Tongue (tissue), 2 donors: ENCODE data around the gene FBXW4. TPM values are rescaled to one million over a fixed set of nuclear protein-coding genes. Genes with fewer than 3 reads are reported as not detected.
A peak's percentile ranks its signal among the peaks of the same experiment; 100 is the strongest.
"Not testable (repeated sequence)": the region's sequence is repeated elsewhere in the genome, so short reads cannot be mapped to it uniquely, and the experiment has no call there.

Experiments
- DNase-seq: peaks from one replicate; pipeline ENCODE4 v3.0.0-alpha.2; 2015
- total RNA-seq: library from RNA; depleted of rRNA; stranded (reverse); fragments of >200 nt; gene quantifications from one replicate; pipeline ENCODE4 v1.2.3, GENCODE V29; 2014

FBXW4 gene
- total RNA-seq, 1 donor from 2014 or later: 71.1 TPM

DNA sequence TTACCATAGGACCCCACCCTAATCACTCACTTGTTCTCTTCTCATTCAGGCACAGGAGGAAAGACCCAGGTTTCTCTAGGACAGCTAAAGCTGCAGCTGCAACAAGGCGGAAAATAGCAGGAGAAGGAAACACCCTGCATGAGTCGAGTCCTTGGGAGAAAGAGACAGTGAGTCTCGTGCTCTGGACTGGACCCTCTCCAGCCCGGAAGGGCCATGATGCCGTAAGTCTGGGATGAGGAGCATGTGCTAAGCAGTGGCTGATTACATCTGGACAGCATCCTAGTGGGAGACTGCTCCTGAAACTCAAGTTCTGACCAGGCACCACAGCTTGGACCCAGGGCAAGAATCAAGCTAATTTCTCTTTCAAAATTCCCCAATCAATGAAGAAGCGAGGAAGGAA lies 39.4 kb downstream of the FBXW4 start:
- DNase-seq: no peak

DNA sequence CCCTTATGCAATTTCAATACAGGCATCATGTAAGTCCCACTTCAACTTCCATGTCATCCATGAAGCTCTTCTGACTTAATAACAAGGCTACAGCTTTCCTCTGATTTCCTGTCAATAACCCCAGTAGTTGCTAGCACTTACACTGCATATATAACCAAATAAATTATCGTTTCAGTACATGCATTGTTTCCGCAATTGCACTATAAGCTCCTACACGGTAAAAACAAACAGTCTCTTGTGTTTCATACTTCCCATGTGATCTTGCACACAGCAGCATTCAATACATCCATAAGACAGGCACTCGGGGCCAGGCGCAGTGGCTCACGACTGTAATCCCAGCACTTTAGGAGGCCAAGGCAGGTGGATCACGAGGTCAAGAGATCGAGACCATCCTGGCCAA lies 41.4 kb downstream of the FBXW4 start:
- DNase-seq: no peak

DNA sequence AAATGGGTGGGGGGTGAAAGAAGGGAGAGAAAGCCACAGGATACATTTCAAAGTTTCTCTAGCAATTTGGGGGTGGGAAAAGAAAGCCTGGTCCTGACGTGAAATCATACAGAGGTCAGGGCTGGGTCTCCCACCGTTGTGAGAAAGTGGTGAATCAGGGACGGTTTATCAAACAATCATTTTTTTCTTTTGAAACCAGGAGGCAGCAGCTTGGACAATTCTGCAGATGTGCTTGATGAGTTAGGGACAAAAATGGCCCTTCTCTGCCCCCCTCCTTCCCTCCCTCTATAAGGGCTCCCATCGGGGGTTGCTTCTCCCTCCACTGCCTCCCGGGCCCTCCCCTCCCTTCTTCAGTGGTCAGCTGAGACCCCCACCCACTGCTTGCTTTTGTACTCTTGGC lies 43.6 kb downstream of the FBXW4 start:
- DNase-seq: no peak

DNA sequence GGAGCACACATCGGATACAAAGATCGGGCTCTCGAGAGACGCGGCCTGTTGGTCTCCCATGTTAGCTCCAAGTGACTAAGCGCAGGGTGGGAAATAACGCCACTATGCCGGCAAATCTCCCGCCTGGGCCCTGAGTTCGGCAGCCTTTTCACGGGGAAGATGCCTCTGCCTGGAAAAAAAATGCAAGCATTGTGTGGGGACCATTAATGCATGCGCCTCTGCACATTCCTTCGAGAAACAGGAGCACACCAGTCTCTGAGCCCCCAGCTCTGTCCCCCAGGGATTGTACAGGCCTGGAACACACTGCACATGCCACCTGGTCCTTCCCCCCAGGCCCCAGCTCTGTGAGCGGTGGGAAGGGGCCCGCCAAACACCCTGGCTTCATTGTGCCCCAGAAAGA lies 44.1 kb downstream of the FBXW4 start:
- DNase-seq: no peak

DNA sequence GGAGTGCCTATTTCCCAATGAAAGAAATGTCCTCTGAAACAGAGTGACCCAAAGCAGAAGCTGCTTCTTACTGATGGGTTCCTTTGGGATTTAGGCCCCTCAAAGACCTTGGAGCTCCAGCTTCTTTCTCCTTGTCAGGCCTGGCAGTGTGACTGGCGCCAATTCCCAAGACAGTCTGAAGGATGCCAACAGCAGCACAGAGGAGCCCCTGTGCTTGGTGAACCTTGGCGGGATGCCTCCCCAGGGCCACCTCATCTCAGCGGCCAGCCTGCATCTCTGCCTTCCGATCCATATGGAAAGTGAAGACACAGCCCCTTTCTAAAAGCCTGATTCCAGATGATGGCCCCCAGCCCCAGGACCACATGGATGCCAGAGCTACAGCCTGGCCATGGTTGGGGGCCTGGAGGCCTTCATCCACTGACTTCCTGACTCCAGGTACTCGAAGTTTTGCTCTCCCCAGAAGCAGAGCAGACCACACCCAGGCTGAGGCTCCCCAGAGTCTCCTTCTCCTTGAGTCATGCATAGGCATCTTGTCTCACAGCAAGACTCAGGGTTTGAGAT lies 45.4 kb downstream of the FBXW4 start:
- DNase-seq: no peak

DNA sequence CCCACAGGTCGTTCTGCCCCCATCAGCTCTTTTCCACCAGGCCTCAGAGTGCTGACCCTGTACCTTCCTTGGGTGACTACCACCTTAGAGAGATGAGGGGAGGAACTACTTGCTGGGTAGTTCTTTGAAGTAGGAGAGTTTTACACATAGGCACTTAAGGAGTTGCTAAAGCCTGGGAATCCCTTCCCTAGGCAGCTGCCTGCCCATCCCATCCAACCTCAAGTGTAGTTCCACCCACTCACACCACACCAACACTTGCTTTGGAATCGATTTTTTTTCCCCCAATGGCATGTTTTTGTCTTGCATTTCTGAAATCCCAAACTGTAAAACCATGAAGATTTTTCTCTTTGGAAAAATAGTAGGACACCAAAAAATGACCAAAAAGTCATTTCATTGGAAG lies 47.7 kb downstream of the FBXW4 start:
- no peak for DNase-seq

DNA sequence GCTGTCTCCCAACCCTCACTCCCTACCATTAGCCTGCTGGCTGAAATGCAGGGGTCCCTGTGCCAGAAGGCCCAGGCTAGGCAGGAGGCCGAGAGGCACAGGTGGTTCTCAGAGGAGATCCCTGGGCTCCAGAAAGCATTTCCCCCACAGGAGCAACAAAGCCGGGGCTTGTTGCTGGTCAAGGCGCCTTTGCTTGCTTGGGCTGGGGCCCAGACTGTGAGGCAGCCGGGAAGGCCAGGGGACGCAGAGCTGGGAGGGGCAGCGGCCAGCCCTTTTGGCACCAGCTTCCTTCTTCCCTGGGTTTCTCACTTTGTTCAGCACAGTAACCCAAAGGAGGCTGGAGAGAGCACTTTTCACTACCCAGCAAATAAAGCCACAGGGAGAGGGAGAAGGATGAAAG lies 48.6 kb downstream of the FBXW4 start:
- peak; percentile 44 for DNase-seq

DNA sequence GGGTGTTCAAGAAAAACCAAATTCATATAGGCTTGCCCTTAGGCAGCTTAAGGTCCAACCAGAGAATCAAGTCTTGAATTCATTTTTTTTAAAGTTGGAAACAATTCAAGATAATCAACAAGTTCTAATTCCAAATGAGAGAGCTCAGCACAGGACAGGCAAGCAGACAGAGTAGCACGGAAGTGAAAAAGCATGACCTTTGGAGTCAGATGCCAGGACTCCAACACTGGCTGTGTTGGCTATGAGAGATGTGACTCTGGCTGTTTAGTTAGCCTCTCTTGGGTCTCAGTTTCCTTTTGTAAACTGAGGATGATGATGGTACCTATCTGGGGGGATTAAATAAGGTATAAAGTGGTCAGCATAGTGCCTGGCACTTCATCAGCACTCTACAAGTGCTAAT lies 49.3 kb downstream of the FBXW4 start:
- DNase-seq: no peak

DNA sequence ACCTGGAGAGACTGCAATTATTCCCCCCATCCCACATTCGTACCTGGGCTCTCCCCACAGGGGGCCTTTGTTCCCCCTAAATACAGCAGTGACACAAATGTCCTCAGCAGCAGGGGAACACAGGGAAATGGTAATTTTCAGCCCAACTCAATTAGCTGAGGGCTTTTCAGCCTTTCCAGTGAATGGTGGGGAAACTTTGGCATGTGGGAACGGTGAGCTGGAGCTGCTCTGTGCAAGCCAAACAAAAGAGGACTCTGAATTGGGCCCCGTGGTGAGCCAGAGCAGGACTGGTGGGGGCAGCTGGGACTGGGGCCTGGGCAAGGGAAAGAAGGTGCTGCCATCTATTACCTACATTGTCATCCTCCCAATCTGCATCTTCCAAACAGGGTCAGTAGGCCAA lies 51.0 kb downstream of the FBXW4 start:
- DNase-seq: no peak

DNA sequence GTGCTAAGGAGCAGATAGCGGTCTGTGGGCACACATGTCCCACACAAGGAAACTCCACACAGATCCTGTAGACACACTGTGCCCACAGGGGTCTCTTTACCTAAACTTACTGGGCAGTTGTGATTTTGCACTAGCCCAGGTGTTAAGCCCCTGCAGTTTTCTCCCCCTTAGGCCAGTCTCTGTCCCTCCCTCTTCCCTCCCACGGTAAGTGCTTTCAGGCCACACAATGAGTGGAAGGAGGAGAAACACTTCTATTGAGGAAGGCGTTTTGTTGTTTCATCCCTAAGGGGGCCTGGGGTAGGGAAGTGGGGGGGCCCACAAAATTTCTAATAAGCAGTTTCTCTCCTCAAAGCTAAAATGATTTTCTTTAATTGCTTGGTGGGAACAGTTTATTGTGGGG lies 51.4 kb downstream of the FBXW4 start:
- no peak for DNase-seq

DNA sequence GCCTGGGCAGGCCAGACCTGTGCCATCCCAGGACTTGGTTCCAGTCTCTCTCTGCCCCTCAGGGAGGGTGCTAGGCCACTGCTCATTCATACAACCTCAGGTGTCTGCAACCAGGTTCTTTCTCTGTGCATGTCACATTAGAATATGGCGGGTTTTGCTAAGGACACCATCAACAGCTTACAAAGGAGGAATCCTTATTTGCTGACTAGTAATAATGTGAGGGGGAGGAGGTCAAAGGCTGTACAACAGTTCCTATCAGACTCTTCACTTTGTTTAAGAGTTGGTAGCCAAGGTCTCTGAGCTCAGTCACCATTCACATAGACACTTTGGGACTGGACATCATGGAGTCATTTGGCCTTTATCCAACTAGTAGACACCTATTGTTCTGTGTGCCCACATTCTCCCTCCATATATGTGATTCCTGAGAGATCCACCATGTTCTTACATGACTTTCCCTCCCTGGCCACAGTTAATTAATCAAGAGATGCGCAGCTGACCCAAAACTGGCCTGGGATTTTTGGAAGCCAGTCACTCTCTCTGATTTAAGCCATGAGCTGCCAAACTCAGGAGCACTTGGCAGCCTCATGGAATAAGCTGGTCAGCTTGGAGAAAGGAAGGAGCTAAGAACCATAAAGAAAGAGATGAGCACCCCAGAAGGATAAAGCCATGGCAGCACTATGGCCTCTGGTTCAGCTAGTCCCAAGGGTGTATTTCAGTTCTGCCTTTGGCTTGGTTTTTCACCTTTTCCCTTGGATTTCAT lies 55.6 kb downstream of the FBXW4 start:
- DNase-seq: no peak

DNA sequence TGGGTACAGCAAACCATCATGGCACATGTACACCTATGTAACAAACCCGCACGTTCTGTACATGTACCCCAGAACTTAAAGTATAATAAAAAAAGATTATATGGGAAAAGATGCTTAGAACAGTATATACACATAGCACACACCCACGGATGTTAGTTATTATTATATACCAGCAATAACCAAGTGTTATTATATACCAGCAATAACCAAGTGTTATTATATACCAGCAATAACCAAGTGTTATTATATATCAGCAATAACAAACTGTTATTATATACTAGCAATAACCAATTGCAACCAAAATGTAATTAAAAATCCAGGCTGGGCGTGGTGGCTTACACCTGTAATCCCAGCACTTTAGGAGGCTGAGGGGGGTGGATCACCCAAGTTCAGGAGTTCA lies 61.5 kb downstream of the FBXW4 start:
- not testable (repeated sequence) for DNase-seq

DNA sequence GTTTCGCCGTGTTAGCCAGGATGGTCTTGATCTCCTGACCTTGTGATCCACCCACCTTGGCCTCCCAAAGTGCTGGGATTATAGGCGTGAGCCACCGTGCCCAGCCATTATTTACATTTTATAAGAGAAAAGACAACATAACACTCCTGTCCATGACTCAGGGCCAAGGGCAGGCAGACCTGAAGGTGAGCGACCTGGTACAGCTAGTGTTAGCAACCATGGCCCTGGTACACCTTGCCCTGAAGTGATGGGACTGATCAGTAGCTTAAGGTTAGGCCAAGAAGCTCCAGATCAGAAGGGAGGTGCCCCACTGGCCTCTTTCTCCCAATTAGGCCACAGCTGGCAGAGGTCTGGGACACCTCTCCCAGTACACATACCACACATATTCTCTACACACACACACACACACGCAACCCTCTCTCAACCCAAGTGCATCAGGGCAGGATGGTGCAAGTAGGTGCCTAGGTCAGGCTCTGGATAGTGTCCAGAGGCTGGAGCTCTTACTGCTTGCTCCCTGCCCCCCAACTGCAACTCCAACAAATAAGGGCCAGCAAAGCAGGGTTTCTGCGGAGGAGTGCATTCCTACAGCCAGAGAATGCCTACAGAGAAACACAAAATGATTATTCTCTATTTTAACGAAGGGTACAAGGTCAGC lies 63.0 kb downstream of the FBXW4 start:
- no peak for DNase-seq

DNA sequence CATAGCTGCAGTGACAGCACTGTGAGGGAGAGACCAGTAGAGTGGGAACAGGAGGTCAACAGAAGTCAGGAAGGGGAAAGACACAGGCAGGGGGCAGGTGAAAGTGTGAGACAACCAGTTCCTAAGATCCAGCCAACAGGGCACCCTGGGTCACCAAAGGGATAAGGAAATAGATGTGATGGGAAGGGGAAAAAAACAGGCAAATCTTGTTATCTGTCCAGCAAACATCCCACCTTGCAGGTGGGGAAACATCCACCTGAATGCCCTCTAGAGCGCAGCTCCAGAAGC lies 64.4 kb downstream of the FBXW4 start:
- no peak for DNase-seq

DNA sequence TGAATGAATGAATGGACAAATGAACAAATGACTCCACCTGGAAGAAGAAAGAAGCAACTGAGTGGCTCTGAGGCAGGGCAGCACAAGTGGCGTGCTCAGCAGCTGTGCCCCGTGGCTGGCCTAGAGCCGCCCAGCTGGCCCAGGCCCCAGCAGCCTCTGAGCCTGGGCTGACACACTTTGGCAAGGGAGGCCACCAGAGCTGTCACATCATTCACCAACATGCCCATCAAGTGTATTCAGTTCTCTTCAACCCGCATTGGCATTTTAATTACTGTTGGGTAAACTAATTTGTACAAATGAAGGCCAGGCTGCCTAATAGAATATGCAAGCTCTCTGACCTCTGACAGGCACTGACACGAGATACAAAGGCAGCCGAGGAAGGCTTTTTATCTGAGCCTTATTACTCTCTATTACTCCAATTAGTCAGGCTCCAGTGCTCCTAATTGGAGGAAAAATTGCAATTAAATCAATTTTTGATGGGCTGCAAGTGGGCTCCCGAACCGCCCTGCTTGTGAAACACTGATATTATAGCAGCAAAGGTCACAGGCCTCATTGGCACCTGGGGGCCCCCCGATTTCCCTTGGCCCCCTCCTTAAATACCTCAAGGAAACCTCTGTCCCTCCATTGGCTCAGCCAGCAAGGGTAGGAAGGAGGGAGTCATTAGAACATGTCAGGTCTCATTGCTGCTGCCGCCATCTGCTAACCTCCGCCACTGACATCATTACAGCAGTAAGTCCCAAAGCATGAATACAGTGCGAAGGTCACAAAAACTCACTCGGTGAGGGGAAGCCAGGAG lies 64.9 kb downstream of the FBXW4 start:
- peak; percentile 40 for DNase-seq

DNA sequence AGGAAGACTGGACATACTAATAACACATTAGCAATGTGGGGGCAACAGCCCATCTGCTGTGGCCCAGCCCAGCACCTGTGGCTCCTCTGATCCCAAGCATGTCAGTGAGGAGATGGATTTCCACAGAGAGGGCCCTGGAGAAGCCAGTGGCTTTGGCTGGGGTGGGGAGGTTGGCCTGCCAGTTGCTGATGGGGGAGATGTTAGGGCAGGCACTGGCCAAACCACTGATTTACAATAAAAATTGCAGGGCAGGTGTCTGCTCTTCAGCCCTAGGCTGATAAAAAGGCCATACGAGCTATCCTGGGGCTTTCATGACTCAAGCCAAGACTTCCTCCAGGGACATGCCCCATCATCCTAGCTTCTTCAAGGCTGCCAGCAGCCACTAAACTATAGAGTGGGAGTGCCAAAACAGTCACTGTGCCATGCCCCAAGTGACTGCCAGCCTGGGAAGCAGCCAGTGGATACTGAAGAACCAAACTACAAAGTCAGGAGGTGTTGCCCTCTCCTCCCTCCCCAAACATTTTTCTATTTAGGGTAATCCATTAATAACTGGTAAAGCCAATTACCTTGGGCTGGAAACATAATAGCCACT lies 69.1 kb downstream of the FBXW4 start:
- no peak for DNase-seq

DNA sequence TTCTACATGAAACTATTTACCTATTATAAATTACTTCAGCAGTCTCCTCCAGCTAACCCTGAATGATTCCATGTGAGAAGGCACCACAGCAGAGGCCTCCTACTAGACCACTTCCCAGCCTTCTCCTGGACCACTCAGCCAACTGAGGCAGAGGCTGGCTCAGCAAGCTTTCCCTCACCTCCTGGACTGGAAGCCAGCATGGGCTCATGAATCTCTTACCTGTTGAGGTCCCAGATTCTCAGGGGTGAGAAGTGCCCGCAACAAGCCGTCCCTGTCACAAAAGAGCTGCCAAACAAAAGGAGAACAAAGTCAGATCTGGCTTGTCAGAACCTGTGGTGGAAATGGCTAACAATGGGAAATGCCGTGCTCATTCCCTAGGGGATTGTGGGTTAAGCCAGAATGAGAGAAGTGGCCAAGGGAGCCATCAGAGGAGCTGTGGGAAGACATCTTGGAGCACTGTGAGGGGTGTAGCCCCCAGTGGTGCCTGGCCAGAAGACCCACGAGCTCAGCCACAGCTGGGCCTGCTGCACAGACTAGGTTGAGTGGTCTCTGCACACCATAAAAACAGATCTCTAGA lies 70.4 kb downstream of the FBXW4 start:
- DNase-seq: no peak

DNA sequence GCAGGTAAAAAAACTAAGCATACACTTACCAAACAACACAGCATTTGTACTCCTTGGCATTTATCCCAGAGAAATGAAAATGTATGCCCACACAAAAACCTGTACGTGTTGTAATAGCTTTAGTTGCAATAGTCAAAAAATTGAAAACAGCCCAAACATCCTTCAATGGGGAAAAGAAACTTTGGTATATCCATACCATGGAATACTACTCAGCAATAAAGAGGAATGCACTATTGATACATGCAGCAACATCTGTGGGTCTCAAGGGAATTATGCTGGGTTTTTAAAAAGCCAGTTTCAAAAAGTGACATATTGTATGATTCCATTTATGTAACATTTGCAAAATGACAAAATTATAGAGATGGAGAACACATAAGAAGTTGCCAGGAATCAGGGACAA lies 71.4 kb downstream of the FBXW4 start:
- DNase-seq: no peak

DNA sequence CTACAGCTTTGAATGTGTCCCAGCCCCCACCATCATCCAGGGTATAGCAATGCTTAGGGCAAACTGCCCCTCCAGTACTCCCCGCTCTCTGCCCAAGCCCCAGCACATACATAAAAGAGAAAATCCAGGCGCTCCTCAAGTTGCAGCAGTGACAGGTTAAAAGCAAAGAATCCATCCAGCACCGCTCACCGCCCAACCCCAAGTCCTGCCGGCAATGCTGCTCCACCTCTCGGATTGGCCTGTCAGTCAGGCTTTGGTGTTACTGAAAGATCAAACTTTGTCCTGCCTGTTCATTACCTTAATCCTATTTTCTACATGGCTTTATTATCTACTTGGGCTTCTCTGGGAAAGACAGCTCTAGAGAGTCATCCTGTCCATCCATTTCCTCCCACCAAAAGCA lies 75.0 kb downstream of the FBXW4 start:
- no peak for DNase-seq

DNA sequence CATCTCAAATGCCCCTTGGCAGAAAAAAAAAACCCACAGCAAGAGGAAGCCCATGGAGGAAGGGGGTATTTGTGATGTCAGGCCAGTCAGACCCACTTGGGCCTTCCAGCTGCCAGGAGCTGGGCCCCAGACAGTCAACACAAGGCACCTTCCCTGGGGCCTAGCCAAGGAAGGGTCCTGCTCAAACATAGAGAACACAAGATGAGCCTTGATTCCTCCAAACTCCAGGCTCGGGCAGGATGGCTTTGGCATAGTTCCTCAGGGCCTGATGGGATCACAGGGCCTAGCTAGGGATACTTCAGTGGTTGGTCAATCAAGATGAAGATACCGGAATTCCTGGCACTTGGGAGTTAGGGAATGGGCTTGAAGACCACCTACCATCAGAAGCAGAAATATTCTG lies 76.1 kb downstream of the FBXW4 start:
- no peak for DNase-seq

DNA sequence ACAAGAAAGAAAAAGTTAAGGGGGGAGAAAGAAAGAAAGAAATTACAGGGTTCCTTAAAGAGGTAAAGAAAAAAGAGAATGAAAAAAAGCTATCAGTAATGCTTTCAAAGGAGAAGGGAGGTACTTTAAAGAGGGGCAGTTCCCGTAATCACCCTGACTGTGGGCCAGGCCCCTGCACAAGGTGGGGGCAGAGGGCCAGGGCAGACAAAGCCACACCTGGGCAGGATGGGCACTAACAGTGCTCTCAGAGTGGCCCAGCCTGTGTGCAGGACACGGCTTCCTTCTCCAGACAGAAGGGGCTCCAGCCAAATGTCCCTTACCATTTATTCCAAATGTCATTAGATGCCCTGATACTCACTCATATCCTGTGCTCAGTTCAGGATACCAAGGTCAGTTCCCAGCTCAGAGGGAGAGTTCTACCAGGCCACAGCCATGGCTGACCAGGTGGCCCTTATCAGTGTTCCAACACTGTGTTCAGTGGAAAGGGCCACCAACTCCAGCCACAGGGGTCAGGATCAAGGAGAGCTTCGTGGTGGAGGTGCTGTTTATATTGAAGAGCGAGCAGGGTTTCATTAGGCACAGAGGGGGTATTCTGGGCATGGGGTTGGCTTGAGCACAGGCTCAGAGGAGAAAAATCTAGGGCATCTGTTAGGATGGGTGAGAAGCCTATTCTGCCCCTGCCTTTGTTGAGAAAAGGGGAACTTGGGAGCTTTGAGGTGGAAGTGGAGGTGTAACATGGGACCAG lies 77.0 kb downstream of the FBXW4 start:
- DNase-seq: no peak
